ENCODE data around the gene PPP6R3. TPM values are rescaled to one million over a fixed set of nuclear protein-coding genes. Genes with fewer than 3 reads are reported as not detected.

Gene PPP6R3
- total and polyA plus RNA-seq, 2 donors (not counting 3 experiments of a cell fraction or from before 2014, with no cell fraction given), result 31.7 to 98.8 TPM

DNA sequence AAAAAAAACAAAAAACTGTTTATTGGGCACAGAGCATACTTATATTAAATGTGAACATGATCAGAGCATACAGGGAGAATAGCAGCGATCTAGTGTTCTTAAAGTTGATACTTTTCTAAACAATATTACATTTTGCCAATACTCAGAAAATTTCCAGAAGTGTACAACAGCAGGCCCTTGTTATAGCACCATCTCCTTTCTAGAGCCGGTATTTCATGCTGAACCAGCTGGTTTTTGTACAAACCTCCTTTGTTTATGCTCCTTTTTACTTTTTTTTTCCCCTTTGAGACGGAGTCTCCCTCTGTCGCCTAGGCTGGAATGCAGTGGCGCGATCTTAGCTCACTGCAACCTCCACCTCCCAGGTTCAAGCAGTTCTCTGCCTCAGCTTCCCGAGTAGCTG is 90.7 kb downstream of the PPP6R3 start:
- Histone ChIP-seq H3K27me3 (ENCODE audit: control insufficient read depth in 2 of 2, insufficient read depth in 2 of 2, low read length in 2 of 2) (no peaks in the 10 kb centered on the region), H4K20me1 (replicated peaks; ENCODE audit: control insufficient read depth, extremely low read depth, insufficient read depth, low read length) (no peaks in the 10 kb centered on the region), H3K36me3 (ENCODE audit: control insufficient read depth in 2 of 2, extremely low read depth in 1 of 2, insufficient read depth in 2 of 2, low read length in 2 of 2) (peaks cover 4 to 15% of the 10 kb centered on the region in 2 experiments), H2AFZ (ENCODE audit: low read depth, low read length) (no peak overlapping the region), H3K27ac (ENCODE audit: insufficient read depth, low read depth, low read length) (no peak overlapping the region), H3K9me3 (replicated peaks; ENCODE audit: control insufficient read depth, insufficient read depth, low read length) (no peaks in the 10 kb centered on the region), H3K79me2 (ENCODE audit: control insufficient read depth, insufficient read depth, low read length) (peaks cover 22% of the 10 kb centered on the region), H3K4me2 (ENCODE audit: insufficient read depth, low read length) (no peak overlapping the region), H3K4me3 (replicated peaks in 1 of 3; ENCODE audit: insufficient read depth in 1 of 3, low read depth in 1 of 3, low read length in 3 of 3) (no peak overlapping the region), H3K9me1 (replicated peaks; ENCODE audit: control insufficient read depth, extremely low read depth, insufficient read depth, low read length) (no peaks in the 10 kb centered on the region), H3K9ac (replicated peaks; ENCODE audit: extremely low read depth, insufficient read depth, low read length) (no peak overlapping the region), H3K4me1 (ENCODE audit: control insufficient read depth, extremely low read depth, insufficient read depth, low read length) (peaks cover 20% of the 10 kb centered on the region)
- dilution Hi-C loops (cut with MboI; ENCODE audit: extremely low pct_ligation_motif_present, low sequenced_read_pairs), result no loop called here
- intact Hi-C loops (cut with micrococcal nuclease), result no loop called here
- ChIA-PET CTCF (interaction anchor here (1.1 to 1.7 kb wide), 3 partner anchors 9 to 16 kb away, joined by 3 to 4 read pairs (median 4); no protein-coding TSS in a partner anchor), POLR2A (no interaction called here)
- TF ChIP-seq POLR2AphosphoS5 (IDR thresholded peaks at IDR 0.05; ENCODE audit: insufficient read depth, low read depth, low read length) (no peak), EZH2 (IDR thresholded peaks at IDR 0.05; ENCODE audit: borderline replicate concordance, low read depth, low read length, severe bottlenecking) (no peak), JUN (IDR thresholded peaks at IDR 0.05; ENCODE audit: borderline replicate concordance, insufficient read depth, insufficient read length, low read depth) (no peak), FOS (IDR thresholded peaks at IDR 0.05; ENCODE audit: borderline replicate concordance, insufficient read depth, low read length) (no peak), POLR2A (IDR thresholded peaks at IDR 0.05; ENCODE audit: low read depth, low read length) (no peak), MYC (IDR thresholded peaks at IDR 0.05; ENCODE audit: low read depth, low read length) (no peak), GATA2 (IDR thresholded peaks at IDR 0.05; ENCODE audit: insufficient read depth, insufficient read length, low read depth, low read length) (no peak)
- TF ChIP-seq, protein P1, sequence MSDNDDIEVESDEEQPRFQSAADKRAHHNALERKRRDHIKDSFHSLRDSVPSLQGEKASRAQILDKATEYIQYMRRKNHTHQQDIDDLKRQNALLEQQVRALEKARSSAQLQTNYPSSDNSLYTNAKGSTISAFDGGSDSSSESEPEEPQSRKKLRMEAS (IDR thresholded peaks at IDR 0.05; ENCODE audit: insufficient read depth, insufficient read length), result no peak
- TF ChIP-seq, protein P2, sequence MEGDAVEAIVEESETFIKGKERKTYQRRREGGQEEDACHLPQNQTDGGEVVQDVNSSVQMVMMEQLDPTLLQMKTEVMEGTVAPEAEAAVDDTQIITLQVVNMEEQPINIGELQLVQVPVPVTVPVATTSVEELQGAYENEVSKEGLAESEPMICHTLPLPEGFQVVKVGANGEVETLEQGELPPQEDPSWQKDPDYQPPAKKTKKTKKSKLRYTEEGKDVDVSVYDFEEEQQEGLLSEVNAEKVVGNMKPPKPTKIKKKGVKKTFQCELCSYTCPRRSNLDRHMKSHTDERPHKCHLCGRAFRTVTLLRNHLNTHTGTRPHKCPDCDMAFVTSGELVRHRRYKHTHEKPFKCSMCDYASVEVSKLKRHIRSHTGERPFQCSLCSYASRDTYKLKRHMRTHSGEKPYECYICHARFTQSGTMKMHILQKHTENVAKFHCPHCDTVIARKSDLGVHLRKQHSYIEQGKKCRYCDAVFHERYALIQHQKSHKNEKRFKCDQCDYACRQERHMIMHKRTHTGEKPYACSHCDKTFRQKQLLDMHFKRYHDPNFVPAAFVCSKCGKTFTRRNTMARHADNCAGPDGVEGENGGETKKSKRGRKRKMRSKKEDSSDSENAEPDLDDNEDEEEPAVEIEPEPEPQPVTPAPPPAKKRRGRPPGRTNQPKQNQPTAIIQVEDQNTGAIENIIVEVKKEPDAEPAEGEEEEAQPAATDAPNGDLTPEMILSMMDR (IDR thresholded peaks at IDR 0.05; ENCODE audit: extremely low read depth in 1 of 2, insufficient read depth in 1 of 2, low read depth in 1 of 2, low read length in 2 of 2), result no peak
- FAIRE-seq (no peak), DNase-seq (ENCODE audit: low read depth, low spot score) (no peak)
- no TSS peak for BruUV-seq (replicated peaks)

Measured in endothelial cell of umbilical vein (primary cell).